OCI-LY7 (cell line): Measurements from ENCODE around the gene AARSD1. TPM values are rescaled to one million over a fixed set of nuclear protein-coding genes. Genes with fewer than 3 reads are reported as not detected.

ENCODE experiments used
- BruUV-seq: library from RNA; stranded (reverse); fragments of 400-500 nt; replicated peaks from 2 replicates; lab custom pipeline; 2021; lab: Mats Ljungman, UMichigan
- CTCF ChIA-PET: fragments of 300-600 bp; sonication (Branson Sonifier 250); formaldehyde crosslinking; loops from one replicate; lab custom pipeline; 2022; ENCODE audit warnings: antibody characterized with exemption; ENCODE audit not compliant: unreplicated experiment; lab: Charles Lee
- POLR2A ChIA-PET: fragments of 300-600 bp; sonication (Branson Sonifier 250); formaldehyde crosslinking; loops from one replicate; lab custom pipeline; 2022; ENCODE audit warnings: antibody characterized with exemption; lab: Charles Lee
- DNase-seq: peaks from one replicate; pipeline ENCODE4 v3.0.0-alpha.2; 2015; ENCODE audit warnings: low spot score
- H2AFZ ChIP-seq: fragments of 200-600 bp; sonication (generic), shearing (Covaris generic); 2 replicates; pipeline ENCODE4 v1.6.1; 2014; ENCODE audit warnings: mild to moderate bottlenecking, antibody characterized with exemption, low read length, moderate library complexity
- H3K27ac ChIP-seq: fragments of 200-600 bp; sonication (generic); 2 replicates; pipeline ENCODE4 v1.5.1; 2014; ENCODE audit warnings: mixed run types, low read depth, mild to moderate bottlenecking, moderate library complexity, low read length, inconsistent platforms; ENCODE audit not compliant: poor library complexity, severe bottlenecking
- H3K36me3 ChIP-seq: fragments of 200-600 bp; sonication (generic); 2 replicates; pipeline ENCODE4 v1.6.1; 2014; ENCODE audit warnings: mild to moderate bottlenecking, antibody characterized with exemption, low read length, moderate library complexity, mixed read lengths; ENCODE audit not compliant: insufficient read depth
- H3K4me1 ChIP-seq: fragments of 200-600 bp; sonication (generic); 2 replicates; pipeline ENCODE4 v1.5.1; 2014; ENCODE audit warnings: mild to moderate bottlenecking, low read length; ENCODE audit not compliant: insufficient read depth, poor library complexity, severe bottlenecking
- H3K4me2 ChIP-seq: fragments of 200-600 bp; sonication (generic); 2 replicates; pipeline ENCODE4 v1.6.1; 2014; ENCODE audit warnings: mild to moderate bottlenecking, low read length
- H3K4me3 ChIP-seq: fragments of 200-600 bp; sonication (generic); 2 replicates; pipeline ENCODE4 v1.5.1; 2014; ENCODE audit warnings: mild to moderate bottlenecking, low read depth, low read length; ENCODE audit not compliant: poor library complexity, severe bottlenecking
- H3K79me2 ChIP-seq: fragments of 200-600 bp; sonication (generic); 2 replicates; pipeline ENCODE4 v1.6.1; 2016; ENCODE audit warnings: low read depth, mild to moderate bottlenecking, low read length, moderate library complexity, mixed read lengths; ENCODE audit not compliant: insufficient read depth
- H3K9me2 ChIP-seq: fragments of 200-600 bp; sonication (generic); 2 replicates; pipeline ENCODE4 v1.6.1; 2016; ENCODE audit warnings: mild to moderate bottlenecking, low read length, mixed read lengths; ENCODE audit not compliant: insufficient read depth
- H3K9me3 ChIP-seq: fragments of 200-600 bp; sonication (generic); 2 replicates; pipeline ENCODE4 v1.6.1; 2014; ENCODE audit warnings: mild to moderate bottlenecking, mixed run types, low read length, mixed read lengths
- H4K20me1 ChIP-seq: fragments of 200-600 bp; sonication (generic); 2 replicates; pipeline ENCODE4 v1.6.1; 2014; ENCODE audit warnings: mild to moderate bottlenecking, antibody characterized with exemption, low read length, moderate library complexity, mixed read lengths; ENCODE audit not compliant: insufficient read depth
- CTCF ChIP-seq: fragments of 200-600 bp; sonication (generic); conservative IDR thresholded peaks from 2 replicates; pipeline ENCODE4 v1.5.1; 2014; ENCODE audit warnings: mild to moderate bottlenecking, antibody characterized with exemption, low read length, moderate library complexity, mixed read lengths
- EZH2phosphoT487 ChIP-seq: fragments of 200-600 bp; sonication (generic); IDR thresholded peaks from 2 replicates; pipeline ENCODE4 v1.6.1; 2018; ENCODE audit warnings: low read depth, borderline replicate concordance, mild to moderate bottlenecking, mixed run types, antibody characterized with exemption, low read length, moderate library complexity, mixed read lengths
- intact Hi-C: fragments of 100-400 bp; cut with micrococcal nuclease; formaldehyde crosslinking; loops from one replicate; pipeline ENCODE4 v1.10.0; 2022; ENCODE audit not compliant: unreplicated experiment
- total RNA-seq, 2 experiments: library from RNA; depleted of rRNA in 1 of 2; stranded (reverse); fragments of >200 nt in 1 of 2; shearing (Covaris generic) in 1 of 2; gene quantifications; 2 replicates each; pipeline ENCODE4 v1.2.3, GENCODE V29; 2014 to 2022

AARSD1 gene
- total RNA-seq, 2 experiments from 2014 or later, result 26.9 to 31.7 TPM

GRCh38 chr17:42908872-42909700 lies 55.2 kb downstream of the AARSD1 start:
- Histone ChIP-seq H3K4me1 (peaks cover 47% of the 10 kb centered on the region), H3K4me2 (peak overlapping the region; percentile 68), H3K36me3 (no peaks in the 10 kb centered on the region), H3K27ac (peak overlapping the region; percentile 77), H4K20me1 (no peaks in the 10 kb centered on the region), H3K9me2 (no peaks in the 10 kb centered on the region), H2AFZ (peak overlapping the region; percentile 48; the same call in 1 of the 2 replicates), H3K4me3 (peak overlapping the region; percentile 28), H3K9me3 (no peaks in the 10 kb centered on the region), H3K79me2 (no peaks in the 10 kb centered on the region)
- peak; percentile 79 for DNase-seq
- POLR2A ChIA-PET, result interaction anchor here (0.7 to 0.8 kb wide), 2 partner anchors 8 to 18 kb away, joined by 3 to 4 read pairs; no protein-coding TSS in a partner anchor
- BruUV-seq, result no TSS peak
- intact Hi-C loops, result loop anchor here (5.0 kb wide), 1 partner anchor 77 kb away; the partner anchor contains the start of gene PSME3
- CTCF ChIA-PET, result no interaction called here
- TF ChIP-seq EZH2phosphoT487 (no peak), CTCF (no peak)

GRCh38 chr17:42906772-42907446 lies 57.3 kb downstream of the AARSD1 start:
- H2AFZ ChIP-seq, result peak overlapping the region; percentile 94; the same call in 1 of the 2 replicates
- peaks cover 47% of the 10 kb centered on the region for H3K4me1 ChIP-seq
- H3K4me3 ChIP-seq, result no peak overlapping the region
- DNase-seq, result no peak
- peak overlapping the region; percentile 57 for H3K4me2 ChIP-seq
- CTCF ChIA-PET, result no interaction called here
- intact Hi-C loops, result loop anchor here (5.0 kb wide), 1 partner anchor 75 kb away; the partner anchor contains the start of gene PSME3
- TF ChIP-seq CTCF, result no peak
- TF ChIP-seq EZH2phosphoT487, result no peak
- no TSS peak for BruUV-seq
- no peaks in the 10 kb centered on the region for H3K9me2 ChIP-seq
- H3K36me3 ChIP-seq, result no peaks in the 10 kb centered on the region
- no peaks in the 10 kb centered on the region for H4K20me1 ChIP-seq
- H3K27ac ChIP-seq, result peak overlapping the region; percentile 77
- no peaks in the 10 kb centered on the region for H3K79me2 ChIP-seq
- H3K9me3 ChIP-seq, result no peaks in the 10 kb centered on the region
- POLR2A ChIA-PET, result interaction anchor here (0.9 kb wide), 1 partner anchor 586 kb away, joined by 4 read pairs; no protein-coding TSS in a partner anchor
